DMS 273 (cell line): ENCODE data around the gene ZDHHC11B.
"Not testable (repeated sequence)": the region's sequence is repeated elsewhere in the genome, so short reads cannot be mapped to it uniquely, and the experiment has no call there.

Experiments used
- DNase-seq: peaks from one replicate; lab custom pipeline; 2025; ENCODE audit not compliant: unreplicated experiment; lab: John Stamatoyannopoulos, UW

Gene ZDHHC11B

GRCh38 chr5:784428-785177, at the start of gene ZDHHC11B:
Gene ZDHHC11B (minus strand): TSS chr5:784729. CDS start chr5:766919, 17,810 bp downstream.
- peak; percentile 91 for DNase-seq

- not testable (repeated sequence) for DNase-seq
Measured at GRCh38 chr5:834013-834412, 49.5 kb upstream of the ZDHHC11B start.

GRCh38 chr5:828194-828593, 43.7 kb upstream of the ZDHHC11B start:
- DNase-seq, result not testable (repeated sequence)

GRCh38 chr5:825544-825943, 41.0 kb upstream of the ZDHHC11B start:
- DNase-seq, result not testable (repeated sequence)

GRCh38 chr5:821504-821903, 37.0 kb upstream of the ZDHHC11B start:
- DNase-seq, result no peak

GRCh38 chr5:820245-820644, 35.7 kb upstream of the ZDHHC11B start:
- DNase-seq, result no peak

- DNase-seq, result no peak
Measured at GRCh38 chr5:819078-819477, 34.5 kb upstream of the ZDHHC11B start.

GRCh38 chr5:816176-816575, 31.6 kb upstream of the ZDHHC11B start:
- DNase-seq, result peak; percentile 73

- DNase-seq, result no peak
Measured at GRCh38 chr5:815449-815848, 30.9 kb upstream of the ZDHHC11B start.

- DNase-seq, result not testable (repeated sequence)
Measured at GRCh38 chr5:813575-813974, 29.0 kb upstream of the ZDHHC11B start.

GRCh38 chr5:811384-811783, 26.9 kb upstream of the ZDHHC11B start:
- not testable (repeated sequence) for DNase-seq

GRCh38 chr5:807719-808514, 23.4 kb upstream of the ZDHHC11B start:
- DNase-seq, result not testable (repeated sequence)

- DNase-seq, result no peak
Measured at GRCh38 chr5:801472-801871, 16.9 kb upstream of the ZDHHC11B start.

GRCh38 chr5:801055-801454, 16.5 kb upstream of the ZDHHC11B start:
- not testable (repeated sequence) for DNase-seq

- DNase-seq, result not testable (repeated sequence)
Measured at GRCh38 chr5:798505-799138, 14.1 kb upstream of the ZDHHC11B start.

GRCh38 chr5:797986-798385, 13.5 kb upstream of the ZDHHC11B start:
- not testable (repeated sequence) for DNase-seq

- DNase-seq, result not testable (repeated sequence)
Measured at GRCh38 chr5:795873-796272, 11.3 kb upstream of the ZDHHC11B start.

GRCh38 chr5:794948-795347, 10.4 kb upstream of the ZDHHC11B start:
- DNase-seq, result not testable (repeated sequence)

- not testable (repeated sequence) for DNase-seq
Measured at GRCh38 chr5:788703-789102, 4.2 kb upstream of the ZDHHC11B start.

GRCh38 chr5:787857-788233, 3.3 kb upstream of the ZDHHC11B start:
- DNase-seq, result not testable (repeated sequence)

- DNase-seq, result not testable (repeated sequence)
Measured at GRCh38 chr5:787224-787856, 2.8 kb upstream of the ZDHHC11B start.
